ENCODE measurements around the gene TRMT1.
A peak's percentile ranks its signal among the peaks of the same experiment; 100 is the strongest.
"Not testable (repeated sequence)": the region's sequence is repeated elsewhere in the genome, so short reads cannot be mapped to it uniquely, and the experiment has no call there.

TRMT1 gene

GRCh38 chr19:13116282-13117175, at the start of gene TRMT1:
TSS of gene TRMT1 (minus strand) at chr19:13116740. CDS start at chr19:13116399, 341 bp downstream.
- Histone ChIP-seq H3K9me3 (ENCODE audit: low read length) (no peaks in the 10 kb centered on the region), H3K27ac (ENCODE audit: low read depth, low read length, poor library complexity, severe bottlenecking) (peak within 1 kb of the TSS; percentile 80), H4K20me1 (ENCODE audit: insufficient read depth, low read length) (no peaks in the 10 kb centered on the region), H2AFZ (ENCODE audit: low read length) (no peak within 1 kb of the TSS), H3K36me3 (ENCODE audit: insufficient read depth, low read length) (peaks cover 24% of the 10 kb centered on the region; the same call in 1 of the 2 replicates), H3K4me3 (ENCODE audit: low read depth, low read length, poor library complexity, severe bottlenecking) (peak within 1 kb of the TSS; percentile 86), H3K9me2 (ENCODE audit: low read depth, low read length) (no peaks in the 10 kb centered on the region), H3K9ac (ENCODE audit: low read length) (peak within 1 kb of the TSS; percentile 75), H3F3A (ENCODE audit: insufficient read depth, low read length) (peaks cover 4% of the 10 kb centered on the region; the same call in 1 of the 2 replicates), H3K4me2 (ENCODE audit: low read length) (peak within 1 kb of the TSS; percentile 82), H3K79me2 (ENCODE audit: insufficient read depth, low read length) (peaks cover 26% of the 10 kb centered on the region), H3K27me3 (ENCODE audit: insufficient read depth, low read length) (no peaks in the 10 kb centered on the region), H3K4me1 (ENCODE audit: insufficient read depth, low read length, severe bottlenecking) (peaks cover 48% of the 10 kb centered on the region)
- TF ChIP-seq EZH2 (IDR thresholded peaks at IDR 0.05; ENCODE audit: borderline replicate concordance, low read length) (no peak), CTCF (IDR thresholded peaks at IDR 0.05; ENCODE audit: low read length) (no peak)

GRCh38 chr19:13166151-13166550, 49.6 kb upstream of the TRMT1 start:
- not testable (repeated sequence) for H3K27ac ChIP-seq (ENCODE audit: low read depth, low read length, poor library complexity, severe bottlenecking); H2AFZ ChIP-seq (ENCODE audit: low read length); H4K20me1 ChIP-seq (ENCODE audit: insufficient read depth, low read length); H3K4me2 ChIP-seq (ENCODE audit: low read length); H3K36me3 ChIP-seq (ENCODE audit: insufficient read depth, low read length); H3K27me3 ChIP-seq (ENCODE audit: insufficient read depth, low read length); H3F3A ChIP-seq (ENCODE audit: insufficient read depth, low read length); H3K9ac ChIP-seq (ENCODE audit: low read length); H3K9me2 ChIP-seq (ENCODE audit: low read depth, low read length); H3K79me2 ChIP-seq (ENCODE audit: insufficient read depth, low read length); H3K9me3 ChIP-seq (ENCODE audit: low read length); H3K4me3 ChIP-seq (ENCODE audit: low read depth, low read length, poor library complexity, severe bottlenecking)
- H3K4me1 ChIP-seq (ENCODE audit: insufficient read depth, low read length, severe bottlenecking) = peaks cover 45% of the 10 kb centered on the region

DNA sequence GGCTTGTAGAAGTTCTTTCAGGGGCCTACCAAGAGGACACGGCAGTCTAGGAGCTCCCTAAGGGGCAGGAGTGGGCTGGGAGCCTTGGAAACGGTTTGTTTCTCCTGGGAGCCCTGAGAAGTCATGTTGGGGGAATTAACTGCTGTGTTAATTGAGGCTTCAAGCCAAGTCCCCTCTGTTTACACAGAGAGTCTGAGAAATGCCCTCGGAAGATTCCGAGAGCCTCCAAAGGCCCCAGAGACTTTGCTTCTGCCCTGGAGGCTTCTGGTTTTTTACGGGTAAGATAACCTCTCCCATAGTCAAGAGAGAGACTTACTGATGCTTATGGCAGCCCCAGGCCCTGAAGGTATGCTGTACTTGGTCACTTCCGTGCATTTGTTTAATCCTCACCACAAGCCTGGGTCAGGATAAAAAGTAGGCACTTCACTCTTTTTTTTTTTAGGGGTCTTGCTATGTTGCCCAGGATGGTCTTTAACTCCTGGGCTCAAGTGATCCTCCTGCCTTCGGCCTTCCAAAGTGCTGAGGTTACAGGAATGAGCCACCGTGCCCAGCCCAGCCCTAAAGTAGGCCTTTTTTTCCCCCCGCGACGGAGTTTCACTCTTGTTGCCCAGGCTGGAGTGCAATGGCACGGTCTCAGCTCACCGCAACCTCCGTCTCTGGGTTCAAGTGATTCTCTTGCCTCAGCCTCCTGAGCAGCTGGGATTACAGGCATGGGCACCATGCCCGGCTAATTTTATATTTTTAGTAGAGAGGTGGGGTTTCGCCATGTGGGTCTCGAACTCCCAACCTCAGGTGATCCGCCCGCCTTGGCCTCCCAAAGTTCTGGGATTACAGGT, 48.8 kb upstream of the TRMT1 start:
- Histone ChIP-seq H3K9ac (ENCODE audit: low read length) (no peak overlapping the region), H2AFZ (ENCODE audit: low read length) (no peak overlapping the region), H3K27ac (ENCODE audit: low read depth, low read length, poor library complexity, severe bottlenecking) (peak overlapping the region; percentile 63), H3K27me3 (ENCODE audit: insufficient read depth, low read length) (no peaks in the 10 kb centered on the region), H3K79me2 (ENCODE audit: insufficient read depth, low read length) (no peaks in the 10 kb centered on the region), H3K4me2 (ENCODE audit: low read length) (no peak overlapping the region), H3K4me3 (ENCODE audit: low read depth, low read length, poor library complexity, severe bottlenecking) (no peak overlapping the region), H3K9me2 (ENCODE audit: low read depth, low read length) (no peaks in the 10 kb centered on the region), H4K20me1 (ENCODE audit: insufficient read depth, low read length) (no peaks in the 10 kb centered on the region), H3K9me3 (ENCODE audit: low read length) (no peaks in the 10 kb centered on the region), H3K36me3 (ENCODE audit: insufficient read depth, low read length) (no peaks in the 10 kb centered on the region), H3K4me1 (ENCODE audit: insufficient read depth, low read length, severe bottlenecking) (peaks cover 45% of the 10 kb centered on the region), H3F3A (ENCODE audit: insufficient read depth, low read length) (no peaks in the 10 kb centered on the region)
- TF ChIP-seq EZH2 (IDR thresholded peaks at IDR 0.05; ENCODE audit: borderline replicate concordance, low read length) (no peak), CTCF (IDR thresholded peaks at IDR 0.05; ENCODE audit: low read length) (no peak)
